Activated naive CD4-positive, alpha-beta T cell (primary cell): Measurements from ENCODE around the gene MAST2.
"Not testable (repeated sequence)": the region's sequence is repeated elsewhere in the genome, so short reads cannot be mapped to it uniquely, and the experiment has no call there.

Source experiments
- DNase-seq, 4 experiments: peaks; one replicate each; lab custom pipeline; 2025; lab: John Stamatoyannopoulos, UW

Gene MAST2

GRCh38 chr1:46021046-46021996 is 217.9 kb downstream of the MAST2 start:
- no peak for DNase-seq

- DNase-seq = no peak
Observed at GRCh38 chr1:46026531-46026930, 223.1 kb downstream of the MAST2 start.

GRCh38 chr1:46027788-46028573 is 224.6 kb downstream of the MAST2 start:
- DNase-seq = no peak

- DNase-seq = no peak
Observed at GRCh38 chr1:46030074-46030870, 226.9 kb downstream of the MAST2 start.

- DNase-seq = no peak
Observed at GRCh38 chr1:46030876-46031660, 227.7 kb downstream of the MAST2 start.

GRCh38 chr1:46034601-46035516 is 231.4 kb downstream of the MAST2 start:
- no peak for DNase-seq

GRCh38 chr1:46036894-46037839 is 233.8 kb downstream of the MAST2 start:
- peak; percentile 74 to 90 (median 85) for DNase-seq

- DNase-seq = no peak
Observed at GRCh38 chr1:46039571-46040052, 236.2 kb downstream of the MAST2 start.

GRCh38 chr1:46041551-46041950 is 238.1 kb downstream of the MAST2 start:
- no peak for DNase-seq

GRCh38 chr1:46041974-46042373 is 238.6 kb downstream of the MAST2 start:
- DNase-seq = no peak

- no peak for DNase-seq
Observed at GRCh38 chr1:46043458-46044017, 240.1 kb downstream of the MAST2 start.

GRCh38 chr1:46044116-46044515 is 240.7 kb downstream of the MAST2 start:
- no peak for DNase-seq

- no peak for DNase-seq
Observed at GRCh38 chr1:46053734-46054133, 250.3 kb downstream of the MAST2 start.

GRCh38 chr1:46056325-46056724 is 252.9 kb downstream of the MAST2 start:
- no peak for DNase-seq

GRCh38 chr1:46057215-46057614 is 253.8 kb downstream of the MAST2 start:
- not testable (repeated sequence) for DNase-seq

GRCh38 chr1:46057781-46058180 is 254.4 kb downstream of the MAST2 start:
- DNase-seq = no peak

- DNase-seq = no peak
Observed at GRCh38 chr1:46058936-46059335, 255.5 kb downstream of the MAST2 start.

- DNase-seq = no peak
Observed at GRCh38 chr1:46061146-46061545, 257.7 kb downstream of the MAST2 start.
